Body of pancreas (tissue), 4 donors: Measurements from ENCODE around the gene SNX30. TPM values are rescaled to one million over a fixed set of nuclear protein-coding genes. Genes with fewer than 3 reads are reported as not detected.

ENCODE experiments used
- ATAC-seq: fragments of 150-250 bp; one replicate; pipeline ENCODE4 v1.9.1; 2016
- DNase-seq, 4 donors: peaks; one replicate each; pipeline ENCODE4 v3.0.0-alpha.2; 2019
- H3K27ac ChIP-seq, 4 donors: fragments of 200-600 bp; sonication (generic); 1 replicate in 3 of 4; 2 replicates in 1 of 4; pipeline versions ENCODE4 v1.5.1 to v1.6.1; 2016 to 2019; ENCODE audit warnings: mild to moderate bottlenecking in 1 of 4, mixed read lengths in 1 of 4, moderate library complexity in 1 of 4
- H3K27me3 ChIP-seq, 2 donors: fragments of 200-600 bp; sonication (generic); one replicate each; pipeline ENCODE4 v1.6.0; 2016; ENCODE audit warnings: mild to moderate bottlenecking in 1 of 2
- H3K36me3 ChIP-seq, 2 donors: fragments of 200-600 bp; sonication (generic); replicated peaks in 1 of 2; 2 replicates each; pipeline ENCODE4 v1.5.1; 2016; ENCODE audit warnings: low read depth in 2 of 2; ENCODE audit not compliant: insufficient read depth in 1 of 2
- H3K4me1 ChIP-seq: fragments of 200-600 bp; sonication (generic); one replicate; pipeline ENCODE4 v1.6.0; 2016
- H3K4me3 ChIP-seq, 2 donors: fragments of 200-600 bp; sonication (generic); 1 replicate in 1 of 2; 2 replicates in 1 of 2; pipeline ENCODE4 v1.5.1; 2016 to 2019
- H3K9me3 ChIP-seq, 3 donors: fragments of 200-600 bp; sonication (generic); 1 replicate in 2 of 3; 2 replicates in 1 of 3; pipeline ENCODE4 v1.5.1; 2016
- CTCF ChIP-seq, 7 experiments: fragments of 450-650 bp in 4 of 7; fragments of 200-600 bp in 3 of 7; sonication (generic) in 3 of 7; IDR thresholded peaks; one replicate each; pipeline ENCODE4 v1.5.1; 2016 to 2019; ENCODE audit warnings: antibody characterized with exemption in 7 of 7
- POLR2A ChIP-seq, 3 donors: fragments of 450-650 bp; IDR thresholded peaks; one replicate each; pipeline ENCODE4 v1.6.1; 2016; ENCODE audit warnings: antibody characterized with exemption in 3 of 3, mild to moderate bottlenecking in 2 of 3
- WGBS, 2 donors: methylation state at CpG; one replicate each; pipeline ENCODE4 v1.1.5; 2017; 5-methylcytosine and 5-hydroxymethylcytosine counted together
- intact Hi-C: fragments of 100-400 bp; cut with DNase I; formaldehyde crosslinking; loops from one replicate; pipeline ENCODE4 v1.15.1; 2023
- total RNA-seq, 2 donors: library from RNA; depleted of rRNA; stranded (reverse); fragments of >200 nt; gene quantifications; one replicate each; pipeline ENCODE4 v1.1.0, GENCODE V29; 2016

The SNX30 gene
- total RNA-seq, 2 donors from 2014 or later = 4.6 to 8.6 TPM

GRCh38 chr9:112731971-112732370 is 18.6 kb upstream of the SNX30 start:
- no peaks in the 10 kb centered on the region for H3K36me3 ChIP-seq
- TF ChIP-seq CTCF (IDR thresholded peaks at IDR 0.05) (no peak), POLR2A (IDR thresholded peaks at IDR 0.05) (peak in 1 of 3 donors; percentile 32)
- DNase-seq (peak in 2 of 4 donors; percentile 19 to 30), ATAC-seq (peak; percentile 83)
- no peaks in the 10 kb centered on the region for H3K27me3 ChIP-seq
- 44 to 53% methylated on average over 7 of the region's 7 CpGs for WGBS, 2 donors
- no peak overlapping the region for H3K4me3 ChIP-seq
- intact Hi-C loops = no loop called here
- peaks cover 4% of the 10 kb centered on the region for H3K4me1 ChIP-seq
- H3K27ac ChIP-seq = peak overlapping the region; percentile 34 to 81 (median 73)
- H3K9me3 ChIP-seq = no peaks in the 10 kb centered on the region

- Histone ChIP-seq H3K9me3 (no peaks in the 10 kb centered on the region), H3K27me3 (no peaks in the 10 kb centered on the region), H3K36me3 (no peaks in the 10 kb centered on the region), H3K4me3 (no peak overlapping the region), H3K27ac (no peak overlapping the region), H3K4me1 (no peaks in the 10 kb centered on the region)
- DNase-seq (no peak), ATAC-seq (no peak)
- intact Hi-C loops = no loop called here
- 56 to 62% methylated on average over 2 of the region's 2 CpGs for WGBS, 2 donors
- TF ChIP-seq CTCF (IDR thresholded peaks at IDR 0.05) (no peak), POLR2A (IDR thresholded peaks at IDR 0.05) (no peak)
These were observed 15.7 kb upstream of the SNX30 start for GRCh38 chr9:112734892-112735291.

- 84 to 85% methylated on average over 3 of the region's 3 CpGs for WGBS, 2 donors
These were observed 7.2 kb upstream of the SNX30 start for GRCh38 chr9:112743216-112743836.

GRCh38 chr9:112744177-112744576 is 6.4 kb upstream of the SNX30 start:
- Histone ChIP-seq H3K27me3 (no peaks in the 10 kb centered on the region), H3K27ac (no peak overlapping the region), H3K4me3 (no peak overlapping the region), H3K9me3 (no peaks in the 10 kb centered on the region), H3K4me1 (peaks cover under 1% of the 10 kb centered on the region), H3K36me3 (no peaks in the 10 kb centered on the region)
- TF ChIP-seq POLR2A (IDR thresholded peaks at IDR 0.05) = no peak
- TF ChIP-seq CTCF (IDR thresholded peaks at IDR 0.05) = no peak
- WGBS, 2 donors = 77 to 85% methylated on average over 4 of the region's 4 CpGs
- intact Hi-C loops = no loop called here
- no peak for ATAC-seq
- no peak for DNase-seq

More at GRCh38 chr9:112743216-112743836, 7.2 kb upstream of the SNX30 start:
- no peak for TF ChIP-seq POLR2A (IDR thresholded peaks at IDR 0.05)
- no peak for TF ChIP-seq CTCF (IDR thresholded peaks at IDR 0.05)
- H3K36me3 ChIP-seq = no peaks in the 10 kb centered on the region
- intact Hi-C loops = no loop called here
- no peak overlapping the region for H3K4me3 ChIP-seq
- ATAC-seq = no peak
- H3K27ac ChIP-seq = no peak overlapping the region
- DNase-seq = no peak
- H3K27me3 ChIP-seq = no peaks in the 10 kb centered on the region
- no peaks in the 10 kb centered on the region for H3K9me3 ChIP-seq
- H3K4me1 ChIP-seq = no peaks in the 10 kb centered on the region

- TF ChIP-seq POLR2A (IDR thresholded peaks at IDR 0.05) = no peak
- TF ChIP-seq CTCF (IDR thresholded peaks at IDR 0.05) = no peak
- DNase-seq (no peak), ATAC-seq (no peak)
- H3K4me3 ChIP-seq = no peak overlapping the region
- no peaks in the 10 kb centered on the region for H3K9me3 ChIP-seq
- 78 to 80% methylated on average over 7 of the region's 7 CpGs for WGBS, 2 donors
- intact Hi-C loops = no loop called here
- no peaks in the 10 kb centered on the region for H3K36me3 ChIP-seq
- H3K4me1 ChIP-seq = peaks cover 19% of the 10 kb centered on the region
- H3K27ac ChIP-seq = no peak overlapping the region
- no peaks in the 10 kb centered on the region for H3K27me3 ChIP-seq
These were observed 3.5 kb upstream of the SNX30 start for GRCh38 chr9:112747094-112747493.
